NCI-H1092 treated with DMSO at 0.1 percent for 48 hours (cell line): ENCODE data around the gene CHCHD6.
A peak's percentile ranks its signal among the peaks of the same experiment; 100 is the strongest.

Experiments used
- DNase-seq: peaks from one replicate; lab custom pipeline; 2025; lab: John Stamatoyannopoulos, UW

The CHCHD6 gene

DNA sequence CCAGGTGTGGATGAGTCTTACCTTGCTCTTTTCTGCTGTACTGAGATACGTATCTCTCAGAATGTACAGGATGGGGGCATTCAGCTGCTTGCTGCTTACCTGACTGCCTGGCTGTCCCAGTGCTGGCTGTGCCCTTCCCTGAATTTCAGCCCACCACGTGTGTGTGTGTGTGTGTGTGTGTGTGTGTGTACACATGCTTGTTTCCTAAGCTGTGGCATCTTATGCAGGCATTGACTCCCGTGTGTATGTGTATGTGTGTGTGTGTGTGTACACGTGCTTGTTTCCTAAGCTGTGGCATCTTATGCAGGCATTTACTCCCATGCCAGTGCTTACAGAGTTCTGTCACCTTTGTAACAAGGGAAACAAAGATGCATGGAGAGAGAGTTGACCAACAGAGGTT is 218.4 kb downstream of the CHCHD6 start:
- DNase-seq = no peak

DNA sequence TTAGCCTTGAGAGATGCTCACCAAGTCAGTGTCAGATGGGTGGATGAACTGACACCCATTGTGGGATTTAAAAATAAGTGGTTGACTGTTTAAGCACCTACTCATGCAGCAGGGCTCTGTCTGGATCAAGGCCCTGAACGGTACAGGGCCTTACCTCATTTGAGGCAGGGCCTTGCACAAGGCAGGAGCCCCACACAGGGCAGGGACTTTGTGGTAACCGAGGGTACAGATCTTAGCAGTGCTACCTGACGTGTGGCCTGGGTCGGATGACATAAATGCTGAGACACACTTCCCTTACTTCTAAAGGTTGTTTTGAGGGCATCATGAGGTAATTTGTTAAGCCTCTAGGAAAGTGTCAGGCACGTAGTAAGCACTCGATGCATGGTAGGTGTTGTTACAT is 219.4 kb downstream of the CHCHD6 start:
- DNase-seq = no peak

DNA sequence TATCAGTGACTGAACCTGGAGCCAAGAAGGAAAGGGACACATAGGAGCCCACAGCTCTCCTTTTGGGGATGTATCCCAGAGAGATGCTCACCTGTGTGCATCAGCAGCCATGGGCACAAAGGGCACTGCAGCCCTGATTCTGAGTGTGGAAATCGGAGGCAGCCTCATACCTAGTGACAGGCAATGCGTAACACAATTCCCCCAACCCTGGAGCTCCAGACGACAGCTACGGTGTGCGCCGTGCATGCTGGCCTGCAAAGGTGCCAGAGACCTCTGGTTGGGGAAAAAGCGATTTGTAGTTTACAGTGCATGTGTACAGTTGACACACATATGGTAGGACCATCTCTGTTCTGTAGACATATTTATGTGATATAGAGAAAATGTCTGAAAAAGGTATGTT is 219.9 kb downstream of the CHCHD6 start:
- no peak for DNase-seq

DNA sequence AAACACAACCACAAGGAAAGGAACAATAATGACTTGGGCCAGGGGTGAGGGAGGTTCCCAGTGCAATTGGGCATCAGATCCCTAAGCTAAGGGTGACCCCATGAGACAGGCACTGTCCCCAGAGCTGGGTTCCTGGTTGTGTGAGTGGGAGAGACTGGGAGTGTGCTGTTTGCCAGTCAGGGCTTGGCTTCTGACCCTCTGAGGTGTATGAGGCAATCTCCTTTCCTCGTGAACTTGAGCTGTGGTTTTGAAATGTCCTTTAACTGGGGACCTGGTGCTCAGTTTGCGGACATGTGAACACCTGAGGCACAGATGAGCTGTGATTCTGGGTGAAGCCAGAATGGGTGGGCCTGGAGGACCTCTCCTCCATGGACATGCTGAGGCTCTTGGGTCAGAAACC is 220.4 kb downstream of the CHCHD6 start:
- no peak for DNase-seq

GRCh38 chr3:126925411-126926171 is 221.6 kb downstream of the CHCHD6 start:
- no peak for DNase-seq

GRCh38 chr3:126926684-126927400 is 222.8 kb downstream of the CHCHD6 start:
- no peak for DNase-seq

DNA sequence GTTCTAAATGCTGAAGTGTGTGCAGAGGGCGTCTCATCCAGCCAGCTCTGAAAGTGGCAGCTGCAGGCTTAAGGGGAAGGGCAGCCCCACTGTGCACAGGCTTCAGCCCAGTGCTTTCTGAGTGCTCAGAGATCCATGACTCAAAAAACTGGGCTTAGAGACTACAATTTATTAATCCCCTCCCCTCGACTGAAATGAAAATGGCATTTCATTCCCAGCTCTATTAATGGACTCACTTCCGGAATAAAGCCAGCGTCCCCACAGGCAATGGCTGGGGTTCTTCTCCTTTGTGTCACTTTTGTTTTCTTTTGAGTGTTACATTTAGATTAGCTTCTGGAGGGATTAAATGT is 223.3 kb downstream of the CHCHD6 start:
- DNase-seq = no peak

GRCh38 chr3:126927846-126928245 is 223.8 kb downstream of the CHCHD6 start:
- no peak for DNase-seq

GRCh38 chr3:126928921-126929474 is 225.0 kb downstream of the CHCHD6 start:
- DNase-seq = no peak

- no peak for DNase-seq
These were observed 227.0 kb downstream of the CHCHD6 start for GRCh38 chr3:126930936-126931600.

- no peak for DNase-seq
These were observed 227.8 kb downstream of the CHCHD6 start for GRCh38 chr3:126931806-126932187.

- no peak for DNase-seq
These were observed 228.3 kb downstream of the CHCHD6 start for GRCh38 chr3:126932188-126932931.

GRCh38 chr3:126934031-126934531 is 230.0 kb downstream of the CHCHD6 start:
- DNase-seq = no peak

DNA sequence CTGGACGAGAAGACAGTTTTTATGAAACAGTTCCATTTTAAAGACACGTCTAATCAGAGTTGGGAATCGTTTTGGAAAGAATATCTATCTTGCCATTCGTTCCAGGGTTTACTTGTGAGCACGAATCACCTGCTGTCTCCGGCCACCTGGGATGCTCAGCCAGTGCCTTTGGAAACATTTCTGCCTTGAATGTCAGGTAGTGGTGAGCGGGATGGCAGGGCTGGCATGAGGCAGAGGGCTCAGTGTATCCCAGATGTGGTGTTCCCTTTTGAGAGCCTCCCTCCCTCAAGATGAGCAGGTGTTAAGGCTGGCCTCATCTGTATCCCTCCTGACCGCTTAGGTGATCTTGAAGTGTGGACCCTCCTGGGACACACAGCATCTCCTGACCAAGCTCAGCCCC is 231.0 kb downstream of the CHCHD6 start:
- DNase-seq = no peak

DNA sequence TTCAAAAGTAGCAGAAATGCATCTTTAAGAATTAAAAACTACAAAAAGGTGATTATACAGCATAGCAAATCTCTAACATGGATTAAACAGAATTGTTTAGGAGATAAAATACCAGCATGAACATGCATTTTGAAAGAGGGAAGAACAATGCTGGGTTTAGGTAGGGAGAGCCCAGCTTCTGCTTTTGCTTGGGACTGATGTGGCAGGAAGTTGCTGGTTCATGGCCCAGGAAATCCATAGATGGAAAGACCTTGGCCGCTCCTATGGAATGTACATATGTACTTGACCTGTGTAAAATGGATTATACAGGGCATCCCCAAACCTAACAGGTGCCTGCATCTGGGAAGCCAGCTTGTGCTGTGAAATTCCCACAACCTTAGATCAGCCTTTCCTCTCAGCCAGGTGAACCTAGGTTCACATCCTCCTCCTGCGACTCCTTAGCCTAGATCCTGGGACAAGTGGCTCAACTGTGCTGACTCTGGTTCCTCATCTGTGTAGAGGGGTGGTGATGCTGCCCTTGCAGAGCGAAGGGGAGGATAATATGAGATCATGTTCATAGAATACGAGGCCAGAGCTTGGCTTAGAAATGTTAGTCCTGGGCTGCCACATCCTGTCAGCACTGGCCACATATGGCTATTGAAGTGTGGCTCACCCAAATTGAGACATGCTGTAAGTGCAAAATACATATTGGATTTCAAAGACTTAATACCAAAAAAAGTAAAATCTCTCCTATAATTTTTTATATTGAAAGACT is 231.9 kb downstream of the CHCHD6 start:
- DNase-seq = no peak

- peak; percentile 48 for DNase-seq
These were observed 232.9 kb downstream of the CHCHD6 start for GRCh38 chr3:126936853-126937425.

- DNase-seq = no peak
These were observed 233.5 kb downstream of the CHCHD6 start for GRCh38 chr3:126937533-126937932.

DNA sequence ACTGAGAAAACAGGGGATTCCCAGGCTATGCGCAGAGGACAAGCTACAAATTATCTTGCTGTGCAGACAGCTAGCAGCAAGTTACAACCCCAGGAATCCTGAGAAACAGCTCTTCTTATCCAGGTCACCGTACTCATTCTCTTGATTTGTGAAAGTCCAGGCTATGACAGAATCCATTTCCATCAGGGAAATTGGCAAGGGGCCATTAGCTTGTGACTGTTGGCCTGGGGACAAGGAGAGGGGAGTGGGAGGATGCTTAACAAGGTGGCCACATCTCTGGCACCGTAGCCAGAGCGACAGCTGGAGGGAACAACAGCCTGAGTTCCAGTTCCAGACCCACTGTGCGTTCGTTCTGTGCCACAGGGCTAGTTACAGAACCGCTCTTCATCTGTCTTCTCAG is 233.9 kb downstream of the CHCHD6 start:
- peak; percentile 49 for DNase-seq

DNA sequence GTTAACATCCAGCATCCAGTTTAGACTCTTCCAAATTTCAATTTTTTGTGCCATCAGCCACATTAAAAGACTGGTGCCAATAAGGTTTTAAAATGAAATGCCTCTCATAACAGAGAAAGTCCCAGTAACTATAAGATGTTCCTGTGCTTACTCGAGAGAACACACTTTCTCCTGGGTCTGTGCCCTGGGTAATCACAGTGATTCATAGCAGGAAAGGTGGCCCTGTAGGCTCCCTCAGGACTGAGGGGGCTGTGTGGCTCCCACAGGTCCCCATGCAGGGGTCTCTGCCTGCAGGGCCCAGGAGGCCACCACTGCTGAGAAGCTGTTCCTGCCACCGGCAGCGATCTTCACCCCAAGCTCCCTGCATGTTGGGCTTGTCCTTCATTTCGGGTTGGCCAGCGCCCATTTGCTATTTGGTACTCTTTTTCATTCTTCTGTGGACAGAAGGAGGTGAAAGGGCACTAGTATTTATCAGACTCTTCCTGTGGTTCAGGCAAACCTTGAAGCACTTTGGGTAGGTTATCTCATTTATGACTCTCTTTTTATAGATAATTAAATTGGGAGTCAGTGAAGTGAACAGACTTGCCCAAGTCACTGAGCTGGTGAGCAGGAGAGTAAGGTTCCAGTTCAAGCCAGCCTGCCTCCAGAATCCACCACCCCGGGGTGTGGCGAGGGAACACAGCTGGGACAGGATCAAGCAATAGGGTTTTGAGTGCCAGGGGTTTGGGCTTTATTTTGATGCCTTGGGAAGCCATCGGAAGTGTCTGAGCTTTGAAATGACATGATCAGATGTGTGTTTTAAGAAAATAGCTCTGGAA is 234.7 kb downstream of the CHCHD6 start:
- no peak for DNase-seq

- no peak for DNase-seq
These were observed 235.3 kb downstream of the CHCHD6 start for GRCh38 chr3:126939338-126939718.
